DMS79 (cell line): ENCODE data around the gene C2CD5.

Experiments used
- DNase-seq: peaks from one replicate; lab custom pipeline; 2025; lab: John Stamatoyannopoulos, UW

The C2CD5 gene

DNA sequence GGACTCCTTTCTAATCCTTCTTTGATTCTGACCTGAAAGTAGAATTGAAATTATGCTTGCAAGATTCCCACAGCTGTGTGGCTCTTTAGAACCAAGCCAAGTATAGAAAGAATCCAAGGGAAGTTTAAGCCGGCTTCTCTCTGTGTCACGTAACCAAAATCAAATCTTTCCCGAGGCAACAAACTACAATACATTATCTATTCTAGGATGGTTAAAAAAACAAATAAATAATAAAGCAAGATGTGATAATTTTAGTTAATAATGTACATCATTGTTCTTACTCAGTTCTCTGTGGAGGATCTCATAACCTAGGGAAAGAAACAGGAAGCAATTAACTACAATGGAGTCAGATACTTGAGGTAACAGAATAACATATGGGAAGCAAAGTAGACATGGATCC lies 131.8 kb downstream of the C2CD5 start:
- DNase-seq = no peak

DNA sequence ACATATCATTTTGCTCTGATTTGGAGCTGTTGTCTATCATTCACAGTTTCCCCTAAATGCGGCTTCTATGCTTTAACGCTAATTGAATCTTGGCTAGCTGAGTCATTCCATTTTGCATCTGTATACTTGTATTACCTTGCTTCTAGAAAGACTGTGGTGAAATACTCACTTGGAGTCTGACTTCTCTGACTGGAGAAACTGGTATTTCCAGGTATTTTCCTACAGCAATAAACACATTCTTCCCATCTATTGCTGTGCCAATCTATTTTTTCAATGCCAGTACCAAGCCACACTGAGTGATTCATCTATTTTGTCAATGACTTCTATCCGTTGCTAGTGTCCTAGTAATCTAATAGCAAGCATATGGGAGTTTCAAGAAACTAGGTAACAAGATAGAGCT lies 133.9 kb downstream of the C2CD5 start:
- DNase-seq = peak; percentile 8

DNA sequence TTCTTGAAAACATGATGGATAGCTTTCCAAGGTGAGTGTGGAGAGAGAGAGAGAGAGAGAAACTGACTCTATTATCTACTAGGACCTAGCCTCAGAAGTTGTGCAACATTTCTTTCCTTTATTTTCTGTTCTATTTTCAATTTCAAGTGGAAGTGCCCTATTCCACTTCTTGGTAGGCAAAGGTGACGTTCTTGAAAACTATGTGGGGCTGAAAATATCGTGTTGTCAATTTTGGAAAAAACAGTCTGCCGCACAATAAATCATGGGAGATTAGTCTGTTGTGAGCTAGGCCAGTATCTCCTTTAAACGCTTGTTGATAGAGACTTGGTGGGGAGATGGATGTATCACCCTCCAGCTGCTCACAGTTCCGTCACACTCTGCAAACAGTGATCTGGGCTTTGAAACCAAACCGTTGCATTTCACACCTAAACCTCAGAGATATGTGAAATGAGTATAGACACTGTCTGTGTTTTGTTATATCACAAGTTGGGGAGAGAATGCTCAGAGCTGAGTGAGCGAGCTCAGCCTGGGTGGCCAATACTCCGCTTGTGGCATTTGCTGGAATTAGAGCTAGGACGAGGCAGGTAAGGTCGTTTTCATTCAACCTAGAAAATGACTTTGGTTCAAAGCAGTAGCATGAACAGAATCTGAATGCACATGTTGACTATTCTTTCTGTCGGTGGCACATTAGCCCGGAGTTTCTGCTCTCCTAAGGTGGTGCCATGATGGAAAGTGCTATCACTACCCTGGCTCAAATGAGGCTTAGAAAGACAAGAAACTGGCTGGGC lies 134.8 kb downstream of the C2CD5 start:
- DNase-seq = no peak

DNA sequence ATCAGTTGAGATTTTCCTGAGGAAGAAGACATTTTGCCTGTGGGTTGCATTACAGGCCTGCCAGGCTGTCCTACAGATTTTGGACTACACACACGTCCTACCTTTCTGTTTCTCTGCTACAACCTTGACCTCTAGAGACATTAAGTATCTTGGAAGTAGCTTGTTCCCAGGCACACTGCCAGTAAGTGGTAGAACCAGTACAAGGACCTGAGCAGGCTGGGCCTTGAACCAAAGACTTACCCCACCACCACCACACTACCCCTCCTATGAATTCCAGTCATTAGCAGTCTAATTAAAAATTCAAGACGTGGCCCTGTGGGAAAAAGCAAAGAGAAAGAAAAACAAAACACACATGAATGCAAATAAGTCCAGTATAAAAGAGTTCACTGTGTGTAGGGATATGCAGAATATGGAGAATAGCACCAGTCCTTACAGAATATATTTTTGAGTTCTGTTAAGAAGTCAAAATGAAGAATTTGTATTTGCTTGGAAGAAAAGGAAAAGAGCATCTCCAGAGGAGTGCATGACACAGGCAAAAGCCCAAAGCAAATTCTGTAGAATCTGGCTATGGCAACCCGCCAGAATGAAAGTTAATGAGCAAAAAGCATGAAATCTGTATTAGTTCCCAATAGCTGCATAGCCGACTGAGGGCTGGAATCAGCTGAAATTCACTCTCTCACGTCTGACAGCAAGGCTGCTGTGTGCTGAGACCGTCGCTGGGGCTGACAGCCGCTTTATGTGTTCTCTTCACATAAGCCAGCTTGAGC lies 135.5 kb downstream of the C2CD5 start:
- peak; percentile 49 for DNase-seq

DNA sequence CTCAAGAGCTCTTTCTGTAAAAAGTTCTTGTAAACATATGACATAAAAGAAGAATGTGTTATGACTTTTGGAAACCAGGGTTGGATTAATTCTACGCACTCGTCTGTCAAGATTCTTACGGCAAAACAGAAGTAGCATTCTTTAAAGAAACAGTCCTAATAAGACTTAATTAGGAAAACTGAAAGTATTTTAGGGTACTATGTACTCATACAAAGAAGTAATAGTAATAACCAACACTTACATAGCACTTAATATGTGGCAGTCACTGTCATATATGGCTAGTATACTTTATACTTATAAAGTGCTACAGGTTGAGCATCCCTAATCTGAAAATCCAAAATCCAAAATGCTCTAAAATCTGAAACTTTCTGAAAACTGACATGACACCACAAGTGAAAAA lies 136.9 kb downstream of the C2CD5 start:
- no peak for DNase-seq

DNA sequence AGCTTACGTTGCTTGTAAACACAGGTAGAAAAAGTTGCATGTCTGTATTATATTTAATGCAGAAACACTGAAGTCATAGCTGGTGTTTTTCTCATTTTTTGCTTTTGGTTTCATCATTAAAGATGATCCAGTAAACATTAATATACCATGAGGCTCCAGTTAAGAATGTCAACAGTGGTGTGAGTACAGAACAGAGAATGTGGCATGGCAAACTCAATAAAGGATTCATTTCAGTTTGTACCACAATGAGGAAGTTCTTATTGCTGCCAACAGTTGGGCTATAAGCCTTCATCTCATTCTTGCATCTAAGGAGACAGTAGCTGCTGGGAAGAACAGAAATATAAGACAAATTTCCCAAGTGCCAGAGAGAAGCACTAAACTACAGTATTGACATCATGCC lies 137.7 kb downstream of the C2CD5 start:
- DNase-seq = no peak

DNA sequence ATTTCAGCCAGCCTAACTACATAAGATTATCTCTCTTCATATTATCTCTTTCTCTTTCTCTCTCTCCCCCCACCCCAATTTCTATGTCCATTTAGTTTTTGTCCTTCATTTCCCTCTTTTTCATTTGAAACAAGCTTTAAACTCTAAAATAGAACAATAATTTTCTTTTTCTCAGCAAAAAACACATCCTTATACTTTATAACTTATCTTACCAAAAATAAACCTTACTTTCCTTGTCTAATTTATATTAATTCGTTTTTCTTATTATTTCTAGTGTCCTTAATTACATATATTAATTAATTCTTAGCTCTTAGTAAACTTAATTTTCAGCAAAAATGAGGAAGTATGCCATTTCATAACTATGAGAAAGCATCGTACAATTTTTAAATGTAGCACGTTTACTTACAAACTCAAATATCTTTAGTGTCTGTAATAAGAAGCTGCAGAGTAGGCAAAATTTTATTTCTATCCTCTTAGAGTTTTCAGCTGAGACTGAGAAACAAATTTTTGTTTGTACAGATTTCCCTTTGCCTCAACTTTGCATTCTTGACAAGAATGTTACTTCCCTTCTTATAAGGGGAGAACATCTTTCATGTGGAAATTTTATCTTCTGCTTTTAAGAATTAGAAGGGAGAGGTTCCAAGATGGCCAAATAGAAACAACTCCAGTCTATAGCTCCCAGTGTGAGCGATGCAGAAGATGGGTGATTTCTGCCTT lies 144.7 kb downstream of the C2CD5 start:
- DNase-seq = no peak
